SK-N-MC (cell line): Measurements from ENCODE around the gene TBC1D13.
A peak's percentile ranks its signal among the peaks of the same experiment; 100 is the strongest.

Experiments
- DNase-seq: peaks from one replicate; pipeline ENCODE4 v3.0.0-alpha.2; 2011; ENCODE audit warnings: low read depth, low spot score
- H3K27ac ChIP-seq: fragments of 200-600 bp; sonication (generic); 2 replicates; pipeline ENCODE4 v1.5.1; 2016; ENCODE audit warnings: mixed run types
- H3K36me3 ChIP-seq: fragments of 200-600 bp; sonication (generic); 2 replicates; pipeline ENCODE4 v1.6.1; 2017; ENCODE audit warnings: antibody characterized with exemption, low read length, mixed read lengths; ENCODE audit not compliant: insufficient read depth
- H3K4me3 ChIP-seq: fragments of 200-600 bp; sonication (generic); 2 replicates; pipeline ENCODE4 v1.5.1; 2016
- H3K9ac ChIP-seq: fragments of 200-600 bp; sonication (generic); 2 replicates; pipeline ENCODE4 v1.8.0; 2017; ENCODE audit warnings: mixed run types, mixed read lengths; ENCODE audit not compliant: insufficient read length
- H3K9me3 ChIP-seq: fragments of 200-600 bp; sonication (generic); 2 replicates; pipeline ENCODE4 v1.6.1; 2017; ENCODE audit warnings: low read depth, mild to moderate bottlenecking, antibody characterized with exemption, low read length, moderate library complexity, mixed read lengths
- EZH2 ChIP-seq: fragments of 200-600 bp; sonication (generic); IDR thresholded peaks from one replicate; pipeline ENCODE4 v1.6.1; 2017; ENCODE audit warnings: antibody characterized with exemption
- FOXP2 ChIP-seq: optimal IDR thresholded peaks from 2 replicates; pipeline ENCODE3; 2011; ENCODE audit warnings: mild to moderate bottlenecking, moderate library complexity; ENCODE audit not compliant: insufficient read depth; ENCODE audit errors: extremely low read length, control extremely low read depth
- POLR2AphosphoS5 ChIP-seq: IDR thresholded peaks from 2 replicates; pipeline ENCODE4 v1.6.1; 2012; ENCODE audit warnings: mild to moderate bottlenecking, low read depth, low read length, borderline replicate concordance

Gene TBC1D13

DNA sequence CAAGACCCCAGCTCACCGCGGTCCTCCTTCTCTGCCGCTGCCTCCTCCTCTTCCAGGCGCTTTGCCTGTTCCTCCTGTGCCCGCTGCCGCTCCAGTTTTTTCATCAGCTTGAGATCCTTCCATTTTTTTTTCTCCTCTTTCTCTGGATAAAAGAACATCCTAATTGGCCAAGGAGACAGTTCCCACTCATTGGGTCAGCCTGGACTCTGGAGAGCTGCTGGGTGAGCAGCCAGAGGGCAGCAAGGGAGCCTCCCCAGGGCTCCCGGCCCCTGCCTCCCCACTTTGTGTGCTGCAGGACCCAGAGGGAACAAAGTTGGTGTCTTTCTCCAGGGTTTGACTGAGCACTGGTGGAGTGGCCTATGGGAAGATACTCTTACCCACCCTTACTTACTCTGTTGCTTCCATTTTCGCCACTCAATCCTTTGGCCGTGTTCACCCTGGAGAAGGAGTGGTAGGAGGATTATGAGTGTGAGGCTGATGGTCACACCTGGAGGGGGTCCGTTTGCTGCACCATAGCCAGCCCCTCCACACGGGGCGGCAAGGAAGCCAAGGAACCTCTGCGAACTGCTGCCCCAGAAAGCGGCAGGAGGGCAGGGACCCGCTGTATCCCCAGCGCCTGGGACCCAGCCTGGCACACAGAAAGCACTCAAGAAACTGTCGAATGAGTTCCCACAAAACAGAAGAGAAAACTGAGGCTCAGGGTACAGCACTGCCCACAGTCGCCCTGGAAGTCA is 41.8 kb downstream of the TBC1D13 start:
- no peak for DNase-seq
- Histone ChIP-seq H3K9ac (peak overlapping the region; percentile 79), H3K9me3 (no peaks in the 10 kb centered on the region), H3K36me3 (peaks cover 39% of the 10 kb centered on the region; the same call in 1 of the 2 replicates), H3K27ac (peak overlapping the region; percentile 35; the same call in 1 of the 2 replicates), H3K4me3 (peak overlapping the region; percentile 85)
- no peak for TF ChIP-seq EZH2
- TF ChIP-seq POLR2AphosphoS5, result no peak
- TF ChIP-seq FOXP2, result no peak

DNA sequence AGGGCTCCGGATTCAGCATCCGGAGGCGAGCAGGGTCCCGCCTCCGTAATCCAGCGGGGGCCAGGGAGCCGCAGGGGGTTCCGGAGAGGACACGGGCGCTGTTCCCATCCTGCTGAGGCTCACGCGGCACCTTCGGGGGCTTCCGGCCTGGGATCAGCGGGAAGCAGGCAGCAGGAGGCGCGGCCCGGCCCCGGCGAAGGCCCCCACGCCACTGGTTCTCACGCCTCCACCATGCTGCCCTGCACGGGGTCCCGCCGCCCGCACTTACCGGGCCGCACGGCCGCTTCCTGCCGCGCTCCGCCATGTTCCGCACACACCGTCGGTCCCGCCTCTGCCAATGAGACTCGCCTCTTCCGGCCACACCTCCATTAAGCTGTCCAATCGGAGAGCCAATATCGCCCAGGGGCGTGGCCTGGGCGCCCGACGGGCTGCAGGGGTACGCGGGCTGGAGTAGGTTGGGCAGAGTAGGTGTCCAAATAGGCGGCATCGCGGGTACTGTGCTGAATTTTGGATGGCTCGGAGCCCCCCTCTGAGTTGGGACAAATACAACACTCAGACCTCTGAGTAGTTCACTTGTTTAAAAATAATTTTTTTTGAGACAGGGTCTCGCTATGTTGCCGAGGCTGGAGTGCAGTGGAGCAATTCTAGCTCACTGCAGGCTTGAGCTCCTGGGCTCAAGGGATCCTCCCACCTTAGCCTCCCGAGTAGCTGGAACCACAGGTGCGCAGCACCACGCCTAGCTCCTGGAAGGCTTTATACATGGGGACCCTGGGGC is 42.6 kb downstream of the TBC1D13 start, which contains the start of gene SPOUT1:
TSS of gene SPOUT1 (minus strand) at position 318 of the 775 bp plus-strand sequence. CDS start at position 304, 14 bp downstream.
- no peaks in the 10 kb centered on the region for H3K9me3 ChIP-seq
- TF ChIP-seq EZH2 (no peak), POLR2AphosphoS5 (peak; percentile 91), FOXP2 (peak; percentile 25)
- peaks cover 36% of the 10 kb centered on the region; the same call in 1 of the 2 replicates for H3K36me3 ChIP-seq
- H3K9ac ChIP-seq, result peak within 1 kb of the TSS; percentile 79
- peak within 1 kb of the TSS; percentile 85 for H3K4me3 ChIP-seq
- DNase-seq, result peak; percentile 42
- peak within 1 kb of the TSS; percentile 35; the same call in 1 of the 2 replicates for H3K27ac ChIP-seq

DNA sequence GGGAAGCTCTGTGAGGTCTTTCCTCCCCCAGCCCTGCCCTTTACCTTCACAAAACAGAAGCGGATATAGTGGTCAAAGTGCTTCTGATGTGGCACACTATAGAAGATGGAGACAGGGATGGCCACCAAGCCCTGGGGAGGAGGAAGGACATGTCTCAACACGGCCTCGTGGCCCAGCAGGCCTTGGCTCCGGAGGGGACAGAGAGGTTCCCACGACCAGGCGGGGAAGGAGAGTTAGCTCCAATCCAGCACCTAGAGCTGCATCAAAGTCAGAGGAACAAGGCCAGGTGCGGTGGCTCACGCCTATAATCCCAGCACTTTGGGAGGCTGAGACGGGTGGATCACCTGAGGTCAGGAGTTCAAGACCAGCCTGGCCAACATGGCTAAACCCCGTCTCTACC is 46.6 kb downstream of the TBC1D13 start:
- no peaks in the 10 kb centered on the region for H3K9me3 ChIP-seq
- H3K36me3 ChIP-seq, result no peaks in the 10 kb centered on the region; the same call in 1 of the 2 replicates
- DNase-seq, result no peak
- H3K27ac ChIP-seq, result no peak overlapping the region
- no peak overlapping the region for H3K9ac ChIP-seq
- no peak overlapping the region for H3K4me3 ChIP-seq
- TF ChIP-seq POLR2AphosphoS5, result no peak
- TF ChIP-seq EZH2, result no peak
- TF ChIP-seq FOXP2, result no peak

DNA sequence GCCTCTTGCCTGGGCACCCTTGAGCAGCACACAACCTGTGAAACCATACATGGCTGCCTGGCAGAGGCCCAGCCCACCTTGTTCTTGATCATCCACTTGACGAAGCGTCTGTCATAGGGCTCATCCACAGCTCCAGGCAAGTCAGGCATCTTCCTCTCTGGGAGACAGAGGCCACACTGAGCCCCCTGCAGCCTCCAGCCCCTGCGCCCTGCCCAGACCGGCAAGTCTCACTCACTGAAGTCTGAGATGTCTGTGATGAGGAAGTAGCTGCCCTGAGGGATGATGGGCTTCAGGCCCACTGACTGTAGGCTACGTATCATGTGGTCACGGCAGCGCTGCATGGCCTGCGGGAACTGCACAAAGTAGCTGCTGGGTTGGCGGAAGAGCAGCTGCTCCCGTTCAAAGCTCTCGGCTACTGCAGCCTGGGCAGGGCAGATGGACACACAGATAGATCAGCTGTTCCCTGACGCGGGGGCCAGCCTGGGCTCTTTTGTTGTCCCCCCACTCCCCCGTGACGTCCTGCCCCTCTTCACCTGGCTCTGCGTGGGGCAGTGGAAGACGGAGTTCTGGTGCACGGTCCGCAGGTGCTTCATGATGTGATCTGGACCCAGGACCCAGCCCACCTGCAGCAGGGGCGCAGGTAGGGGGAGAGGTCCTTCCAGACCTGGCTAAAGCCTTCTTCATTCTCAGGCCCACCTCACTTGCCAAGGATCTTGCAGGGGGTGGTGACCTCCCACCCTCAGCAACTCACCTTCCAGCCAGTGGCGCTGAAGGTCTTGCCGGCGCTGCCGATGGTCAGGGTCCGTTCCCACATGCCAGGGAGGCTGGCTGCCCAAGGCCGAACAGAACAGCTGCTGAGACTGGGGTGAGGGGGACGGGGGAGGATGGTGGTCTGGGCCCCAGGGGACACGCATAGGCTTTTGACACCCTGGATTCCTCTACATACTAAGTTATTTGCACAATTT is 48.5 kb downstream of the TBC1D13 start:
- Histone ChIP-seq H3K9ac (no peak overlapping the region), H3K27ac (no peak overlapping the region), H3K9me3 (no peaks in the 10 kb centered on the region), H3K4me3 (no peak overlapping the region), H3K36me3 (no peaks in the 10 kb centered on the region; the same call in 1 of the 2 replicates)
- TF ChIP-seq POLR2AphosphoS5 (no peak), EZH2 (no peak), FOXP2 (no peak)
- no peak for DNase-seq

DNA sequence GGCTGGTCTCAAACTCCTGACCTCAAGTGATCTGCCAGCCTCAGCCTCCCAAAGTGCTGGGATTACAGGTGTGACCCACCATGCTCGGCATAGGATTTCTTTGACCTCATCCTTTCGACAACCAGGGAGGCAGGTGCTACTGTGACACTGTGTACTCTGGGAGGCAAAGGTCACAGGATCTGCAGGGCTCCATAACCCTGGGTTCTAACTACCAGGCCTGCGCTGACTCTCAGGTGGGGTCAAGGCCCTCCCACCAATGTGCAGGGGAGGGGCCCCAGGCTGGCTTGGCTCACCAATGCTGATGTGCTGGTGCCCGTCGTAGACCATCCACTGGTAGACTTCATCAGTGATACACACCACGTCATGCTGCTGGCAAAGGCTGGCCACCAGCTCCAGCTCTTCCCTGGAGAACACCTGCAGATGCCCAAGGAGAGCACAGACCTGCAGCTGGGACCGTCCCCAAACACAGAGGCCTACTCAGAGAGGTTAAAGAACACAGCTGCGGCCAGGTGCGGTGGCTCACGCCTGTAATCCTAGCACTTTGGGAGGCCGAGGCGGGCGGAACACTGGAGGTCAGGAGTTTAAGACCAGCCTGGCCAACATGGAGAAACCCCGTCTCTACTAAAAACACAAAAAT is 49.6 kb downstream of the TBC1D13 start:
- TF ChIP-seq EZH2 (no peak), FOXP2 (no peak), POLR2AphosphoS5 (no peak)
- Histone ChIP-seq H3K36me3 (no peaks in the 10 kb centered on the region; the same call in 1 of the 2 replicates), H3K9ac (no peak overlapping the region)

DNA sequence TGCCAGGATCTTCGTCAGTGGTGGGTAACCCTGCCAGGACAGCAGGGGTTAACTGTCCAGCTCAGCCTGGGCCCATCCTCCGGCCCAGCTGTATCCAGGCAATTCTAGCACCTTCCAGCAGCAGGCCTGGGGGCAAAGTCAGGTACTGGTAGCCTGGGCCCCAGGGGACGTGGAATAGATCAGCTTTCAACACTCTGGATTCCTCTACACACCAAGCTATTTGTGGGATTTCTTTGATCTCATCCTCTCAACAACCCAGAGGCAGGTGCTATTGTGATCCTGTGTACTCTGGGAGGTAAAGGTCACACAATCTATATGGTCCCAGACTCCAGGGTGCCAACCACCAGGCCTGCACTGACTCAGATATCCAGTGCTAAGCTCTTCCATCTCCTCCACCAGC is 51.3 kb downstream of the TBC1D13 start:
- Histone ChIP-seq H3K9me3 (no peaks in the 10 kb centered on the region), H3K27ac (no peak overlapping the region), H3K36me3 (no peaks in the 10 kb centered on the region; the same call in 1 of the 2 replicates), H3K9ac (no peak overlapping the region), H3K4me3 (no peak overlapping the region)
- DNase-seq, result no peak
- TF ChIP-seq EZH2 (no peak), FOXP2 (no peak), POLR2AphosphoS5 (no peak)

More for the DNA sequence above, 49.6 kb downstream of the TBC1D13 start:
- Histone ChIP-seq H3K27ac (no peak overlapping the region), H3K9me3 (no peaks in the 10 kb centered on the region), H3K4me3 (no peak overlapping the region)
- no peak for DNase-seq

DNA sequence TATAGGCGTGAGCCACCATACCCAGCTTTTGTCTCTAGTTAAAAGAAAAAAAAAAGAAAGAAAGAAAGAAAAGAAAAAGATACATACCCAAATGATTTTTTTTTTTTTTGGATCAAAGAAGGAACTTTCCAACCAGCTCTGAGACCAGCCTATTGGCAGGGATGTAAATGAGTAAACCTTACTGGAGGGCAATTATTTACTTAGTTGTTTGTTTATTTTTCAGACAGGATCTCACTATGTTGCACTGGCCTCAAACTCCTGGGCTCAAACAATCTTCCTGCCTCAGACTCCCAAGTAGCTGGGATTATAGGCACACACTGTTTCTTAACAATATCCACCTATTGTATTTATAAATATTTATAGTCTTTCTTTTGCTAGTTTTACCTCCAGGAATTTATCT is 53.5 kb downstream of the TBC1D13 start:
- Histone ChIP-seq H3K9ac (no peak overlapping the region), H3K4me3 (no peak overlapping the region), H3K36me3 (no peaks in the 10 kb centered on the region), H3K27ac (no peak overlapping the region), H3K9me3 (no peaks in the 10 kb centered on the region)
- TF ChIP-seq POLR2AphosphoS5 (no peak), EZH2 (no peak), FOXP2 (no peak)
- no peak for DNase-seq
